ENCODE measurements around the gene CYP27B1. TPM values are rescaled to one million over a fixed set of nuclear protein-coding genes. Genes with fewer than 3 reads are reported as not detected.

CYP27B1 gene
- total and polyA plus RNA-seq, 2 experiments from 2014 or later: 1.1 to 2.7 TPM

- H3K27ac Mint-ChIP-seq: no peak overlapping the region
- H3K4me1 ChIP-seq (ENCODE audit: insufficient read depth): 0 out of 2 replicates have a peak, but pooled peaks cover 5% of the 10 kb centered on the region
- H3K36me3 ChIP-seq (ENCODE audit: insufficient read depth): no peaks in the 10 kb centered on the region
Observed at GRCh38 chr12:57810450-57810849, 43.6 kb upstream of the CYP27B1 start.

More at GRCh38 chr12:57810450-57810849, 43.6 kb upstream of the CYP27B1 start:
- Histone ChIP-seq H4K20me1 (replicated peaks; ENCODE audit: insufficient read depth) (no peaks in the 10 kb centered on the region), H3K9me2 (ENCODE audit: insufficient read depth) (no peaks in the 10 kb centered on the region; the same call in 1 of the 2 replicates), H3K79me2 (replicated peaks; ENCODE audit: insufficient read depth) (no peaks in the 10 kb centered on the region), H3K27ac (ENCODE audit: low read depth) (no peak overlapping the region), H2AFZ (no peak overlapping the region), H3K4me3 (no peak overlapping the region), H3F3A (replicated peaks; ENCODE audit: low read depth) (no peaks in the 10 kb centered on the region; the same call in 1 of the 2 replicates), H3K4me2 (no peak overlapping the region), H3K27me3 (ENCODE audit: insufficient read depth) (no peaks in the 10 kb centered on the region)
- Mint-ChIP-seq H3K36me3 (ENCODE audit: low read depth) (peaks cover 4% of the 10 kb centered on the region), H3K4me1 (peaks cover 11% of the 10 kb centered on the region), H3K9me3 (no peaks in the 10 kb centered on the region), H3K4me3 (no peak overlapping the region), H3K27me3 (ENCODE audit: insufficient read depth, low read depth, poor library complexity) (peaks cover 9% of the 10 kb centered on the region)
- TF ChIP-seq NANOG (IDR thresholded peaks at IDR 0.05; ENCODE audit: borderline replicate concordance): no peak
- TF ChIP-seq STAT1 (IDR thresholded peaks at IDR 0.05; ENCODE audit: unreplicated experiment): no peak
- TF ChIP-seq, protein P1, sequence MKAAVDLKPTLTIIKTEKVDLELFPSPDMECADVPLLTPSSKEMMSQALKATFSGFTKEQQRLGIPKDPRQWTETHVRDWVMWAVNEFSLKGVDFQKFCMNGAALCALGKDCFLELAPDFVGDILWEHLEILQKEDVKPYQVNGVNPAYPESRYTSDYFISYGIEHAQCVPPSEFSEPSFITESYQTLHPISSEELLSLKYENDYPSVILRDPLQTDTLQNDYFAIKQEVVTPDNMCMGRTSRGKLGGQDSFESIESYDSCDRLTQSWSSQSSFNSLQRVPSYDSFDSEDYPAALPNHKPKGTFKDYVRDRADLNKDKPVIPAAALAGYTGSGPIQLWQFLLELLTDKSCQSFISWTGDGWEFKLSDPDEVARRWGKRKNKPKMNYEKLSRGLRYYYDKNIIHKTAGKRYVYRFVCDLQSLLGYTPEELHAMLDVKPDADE (IDR thresholded peaks at IDR 0.05): no peak
- no peak for TF ChIP-seq EZH2 (IDR thresholded peaks at IDR 0.05; ENCODE audit: low read depth, unreplicated experiment)
- TF ChIP-seq REST (IDR thresholded peaks at IDR 0.05; ENCODE audit: unreplicated experiment): no peak
- TF ChIP-seq, protein P2, sequence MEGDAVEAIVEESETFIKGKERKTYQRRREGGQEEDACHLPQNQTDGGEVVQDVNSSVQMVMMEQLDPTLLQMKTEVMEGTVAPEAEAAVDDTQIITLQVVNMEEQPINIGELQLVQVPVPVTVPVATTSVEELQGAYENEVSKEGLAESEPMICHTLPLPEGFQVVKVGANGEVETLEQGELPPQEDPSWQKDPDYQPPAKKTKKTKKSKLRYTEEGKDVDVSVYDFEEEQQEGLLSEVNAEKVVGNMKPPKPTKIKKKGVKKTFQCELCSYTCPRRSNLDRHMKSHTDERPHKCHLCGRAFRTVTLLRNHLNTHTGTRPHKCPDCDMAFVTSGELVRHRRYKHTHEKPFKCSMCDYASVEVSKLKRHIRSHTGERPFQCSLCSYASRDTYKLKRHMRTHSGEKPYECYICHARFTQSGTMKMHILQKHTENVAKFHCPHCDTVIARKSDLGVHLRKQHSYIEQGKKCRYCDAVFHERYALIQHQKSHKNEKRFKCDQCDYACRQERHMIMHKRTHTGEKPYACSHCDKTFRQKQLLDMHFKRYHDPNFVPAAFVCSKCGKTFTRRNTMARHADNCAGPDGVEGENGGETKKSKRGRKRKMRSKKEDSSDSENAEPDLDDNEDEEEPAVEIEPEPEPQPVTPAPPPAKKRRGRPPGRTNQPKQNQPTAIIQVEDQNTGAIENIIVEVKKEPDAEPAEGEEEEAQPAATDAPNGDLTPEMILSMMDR (conservative IDR thresholded peaks at IDR 0.05; ENCODE audit: low read depth in 2 of 2): no peak
- TF ChIP-seq JUNB (IDR thresholded peaks at IDR 0.05; ENCODE audit: unreplicated experiment): no peak
- TF ChIP-seq CREB1 (CRISPR knock-in tag; IDR thresholded peaks at IDR 0.05; ENCODE audit: low read depth): no peak
- TF ChIP-seq, protein P3, sequence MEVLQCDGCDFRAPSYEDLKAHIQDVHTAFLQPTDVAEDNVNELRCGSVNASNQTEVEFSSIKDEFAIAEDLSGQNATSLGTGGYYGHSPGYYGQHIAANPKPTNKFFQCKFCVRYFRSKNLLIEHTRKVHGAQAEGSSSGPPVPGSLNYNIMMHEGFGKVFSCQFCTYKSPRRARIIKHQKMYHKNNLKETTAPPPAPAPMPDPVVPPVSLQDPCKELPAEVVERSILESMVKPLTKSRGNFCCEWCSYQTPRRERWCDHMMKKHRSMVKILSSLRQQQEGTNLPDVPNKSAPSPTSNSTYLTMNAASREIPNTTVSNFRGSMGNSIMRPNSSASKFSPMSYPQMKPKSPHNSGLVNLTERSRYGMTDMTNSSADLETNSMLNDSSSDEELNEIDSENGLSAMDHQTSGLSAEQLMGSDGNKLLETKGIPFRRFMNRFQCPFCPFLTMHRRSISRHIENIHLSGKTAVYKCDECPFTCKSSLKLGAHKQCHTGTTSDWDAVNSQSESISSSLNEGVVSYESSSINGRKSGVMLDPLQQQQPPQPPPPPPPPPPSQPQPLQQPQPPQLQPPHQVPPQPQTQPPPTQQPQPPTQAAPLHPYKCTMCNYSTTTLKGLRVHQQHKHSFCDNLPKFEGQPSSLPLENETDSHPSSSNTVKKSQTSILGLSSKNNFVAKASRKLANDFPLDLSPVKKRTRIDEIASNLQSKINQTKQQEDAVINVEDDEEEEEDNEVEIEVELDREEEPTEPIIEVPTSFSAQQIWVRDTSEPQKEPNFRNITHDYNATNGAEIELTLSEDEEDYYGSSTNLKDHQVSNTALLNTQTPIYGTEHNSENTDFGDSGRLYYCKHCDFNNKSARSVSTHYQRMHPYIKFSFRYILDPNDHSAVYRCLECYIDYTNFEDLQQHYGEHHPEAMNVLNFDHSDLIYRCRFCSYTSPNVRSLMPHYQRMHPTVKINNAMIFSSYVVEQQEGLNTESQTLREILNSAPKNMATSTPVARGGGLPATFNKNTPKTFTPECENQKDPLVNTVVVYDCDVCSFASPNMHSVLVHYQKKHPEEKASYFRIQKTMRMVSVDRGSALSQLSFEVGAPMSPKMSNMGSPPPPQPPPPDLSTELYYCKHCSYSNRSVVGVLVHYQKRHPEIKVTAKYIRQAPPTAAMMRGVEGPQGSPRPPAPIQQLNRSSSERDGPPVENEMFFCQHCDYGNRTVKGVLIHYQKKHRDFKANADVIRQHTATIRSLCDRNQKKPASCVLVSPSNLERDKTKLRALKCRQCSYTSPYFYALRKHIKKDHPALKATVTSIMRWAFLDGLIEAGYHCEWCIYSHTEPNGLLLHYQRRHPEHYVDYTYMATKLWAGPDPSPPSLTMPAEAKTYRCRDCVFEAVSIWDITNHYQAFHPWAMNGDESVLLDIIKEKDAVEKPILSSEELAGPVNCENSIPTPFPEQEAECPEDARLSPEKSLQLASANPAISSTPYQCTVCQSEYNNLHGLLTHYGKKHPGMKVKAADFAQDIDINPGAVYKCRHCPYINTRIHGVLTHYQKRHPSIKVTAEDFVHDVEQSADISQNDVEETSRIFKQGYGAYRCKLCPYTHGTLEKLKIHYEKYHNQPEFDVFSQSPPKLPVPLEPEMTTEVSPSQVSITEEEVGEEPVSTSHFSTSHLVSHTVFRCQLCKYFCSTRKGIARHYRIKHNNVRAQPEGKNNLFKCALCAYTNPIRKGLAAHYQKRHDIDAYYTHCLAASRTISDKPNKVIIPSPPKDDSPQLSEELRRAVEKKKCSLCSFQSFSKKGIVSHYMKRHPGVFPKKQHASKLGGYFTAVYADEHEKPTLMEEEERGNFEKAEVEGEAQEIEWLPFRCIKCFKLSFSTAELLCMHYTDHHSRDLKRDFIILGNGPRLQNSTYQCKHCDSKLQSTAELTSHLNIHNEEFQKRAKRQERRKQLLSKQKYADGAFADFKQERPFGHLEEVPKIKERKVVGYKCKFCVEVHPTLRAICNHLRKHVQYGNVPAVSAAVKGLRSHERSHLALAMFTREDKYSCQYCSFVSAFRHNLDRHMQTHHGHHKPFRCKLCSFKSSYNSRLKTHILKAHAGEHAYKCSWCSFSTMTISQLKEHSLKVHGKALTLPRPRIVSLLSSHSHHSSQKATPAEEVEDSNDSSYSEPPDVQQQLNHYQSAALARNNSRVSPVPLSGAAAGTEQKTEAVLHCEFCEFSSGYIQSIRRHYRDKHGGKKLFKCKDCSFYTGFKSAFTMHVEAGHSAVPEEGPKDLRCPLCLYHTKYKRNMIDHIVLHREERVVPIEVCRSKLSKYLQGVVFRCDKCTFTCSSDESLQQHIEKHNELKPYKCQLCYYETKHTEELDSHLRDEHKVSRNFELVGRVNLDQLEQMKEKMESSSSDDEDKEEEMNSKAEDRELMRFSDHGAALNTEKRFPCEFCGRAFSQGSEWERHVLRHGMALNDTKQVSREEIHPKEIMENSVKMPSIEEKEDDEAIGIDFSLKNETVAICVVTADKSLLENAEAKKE (CRISPR knock-in tag; IDR thresholded peaks at IDR 0.05): no peak
- TF ChIP-seq ZNF331 (CRISPR knock-in tag; IDR thresholded peaks at IDR 0.05; ENCODE audit: low read depth): no peak
- ATAC-seq (no peak), DNase-seq (ENCODE audit: low spot score) (no peak)
